Stimulated activated memory B cell treated with anti-CD40 and anti-IgM and Interleukin-4, amounts not matched to agents 10 μg/mL and 1 μg/mL and 100 μg/mL, for 72 hours (primary cell): ENCODE measurements around the gene EOGT.

Experiments used
- ATAC-seq: fragments of 150-1000 bp; cut with Tn5 transposase; 2 replicates; pipeline ENCODE4 v1.10.0; 2021
- H3K27ac Mint-ChIP-seq: one replicate; pipeline ENCODE4 v1.8.0; 2022; ENCODE audit warnings: mild to moderate bottlenecking, mixed read lengths
- H3K27me3 Mint-ChIP-seq: one replicate; pipeline ENCODE4 v1.8.0; 2022; ENCODE audit warnings: mixed read lengths
- H3K36me3 Mint-ChIP-seq: one replicate; pipeline ENCODE4 v1.8.0; 2022; ENCODE audit warnings: mixed read lengths
- H3K4me1 Mint-ChIP-seq: one replicate; pipeline ENCODE4 v1.8.0; 2022; ENCODE audit warnings: mixed read lengths
- H3K4me3 Mint-ChIP-seq: one replicate; pipeline ENCODE4 v1.8.0; 2022; ENCODE audit warnings: mild to moderate bottlenecking, moderate library complexity, mixed read lengths
- H3K9me3 Mint-ChIP-seq: one replicate; pipeline ENCODE4 v1.8.0; 2022; ENCODE audit warnings: mixed read lengths

EOGT gene

DNA sequence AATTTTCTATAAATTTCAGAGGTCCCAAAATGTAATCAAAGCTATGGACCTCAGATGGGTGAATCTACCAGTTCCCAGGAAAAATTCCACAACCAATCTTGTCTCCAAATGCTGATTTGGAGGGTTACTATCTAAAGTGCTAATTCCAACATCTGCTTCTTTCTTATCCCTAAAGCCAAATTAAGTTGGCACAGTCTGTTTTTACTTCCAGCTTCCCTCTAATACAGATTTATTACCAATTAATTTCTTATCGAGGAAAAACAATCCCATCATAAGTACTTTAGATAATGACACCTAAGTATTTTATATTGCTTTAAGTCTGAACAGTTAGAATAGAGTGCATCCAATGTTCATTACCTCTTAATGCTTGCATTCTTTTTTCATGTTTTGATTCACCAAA lies 68.3 kb downstream of the EOGT start:
- Mint-ChIP-seq H3K36me3 (no peaks in the 10 kb centered on the region), H3K27me3 (peaks cover 27% of the 10 kb centered on the region), H3K4me3 (no peak overlapping the region), H3K9me3 (no peaks in the 10 kb centered on the region), H3K4me1 (no peaks in the 10 kb centered on the region), H3K27ac (no peak overlapping the region)
- no peak for ATAC-seq

DNA sequence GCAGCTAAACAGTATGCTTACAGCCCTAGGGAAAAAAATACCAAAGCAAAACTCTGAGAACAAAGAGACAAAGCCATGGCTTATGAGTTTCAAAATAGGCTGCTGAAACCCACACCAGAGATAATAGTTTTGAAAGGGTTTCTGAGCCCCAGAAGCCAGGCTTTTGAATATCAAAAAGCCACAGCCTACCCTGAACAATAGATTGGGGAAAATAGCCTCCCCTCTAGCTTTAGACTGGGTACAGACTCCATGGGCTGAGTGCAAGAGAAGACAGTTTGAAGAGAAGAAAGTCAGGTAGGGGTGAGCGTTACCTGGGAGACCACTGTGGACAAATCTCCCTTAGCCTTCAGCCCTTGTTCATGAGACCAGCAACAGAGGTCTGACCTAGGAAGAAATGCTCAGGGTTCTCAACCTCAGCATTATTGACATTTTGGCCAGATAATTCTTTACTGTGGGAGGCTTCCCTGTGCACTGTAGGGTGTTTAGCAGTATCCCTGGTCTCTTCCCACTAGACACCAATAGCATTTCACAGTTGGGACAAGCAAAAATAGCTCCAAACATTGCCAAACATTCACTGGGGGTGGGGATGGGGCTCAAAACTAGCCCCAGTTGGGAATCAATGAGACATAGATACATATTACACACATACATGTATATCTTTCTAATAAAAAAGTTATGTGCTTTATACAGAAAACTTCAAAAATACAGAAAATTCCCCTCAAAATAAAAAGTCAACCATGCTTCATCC lies 69.6 kb downstream of the EOGT start:
- Mint-ChIP-seq H3K4me1 (no peaks in the 10 kb centered on the region), H3K36me3 (no peaks in the 10 kb centered on the region), H3K9me3 (no peaks in the 10 kb centered on the region), H3K27me3 (peaks cover 27% of the 10 kb centered on the region), H3K27ac (no peak overlapping the region), H3K4me3 (no peak overlapping the region)
- ATAC-seq = peak; percentile 31

DNA sequence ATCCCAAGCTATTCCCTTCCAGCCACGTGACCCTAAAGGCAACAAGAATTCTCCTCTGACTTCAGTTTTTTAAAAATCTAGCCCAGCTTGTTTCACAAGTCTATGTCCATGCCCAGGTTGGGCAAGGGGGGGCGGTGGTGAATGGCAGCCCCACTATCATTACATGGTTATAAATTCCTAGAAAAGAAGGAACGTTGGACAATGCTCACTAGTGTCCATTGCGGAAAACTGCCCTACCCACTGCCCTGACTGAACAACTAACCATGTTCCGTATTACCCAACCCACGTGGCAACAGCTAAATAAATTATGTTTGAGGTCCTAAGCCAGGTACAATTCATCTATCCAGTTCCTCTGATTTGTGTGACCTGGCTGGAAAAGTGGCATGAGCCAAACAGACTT lies 72.4 kb downstream of the EOGT start:
- H3K36me3 Mint-ChIP-seq = no peaks in the 10 kb centered on the region
- H3K4me1 Mint-ChIP-seq = no peaks in the 10 kb centered on the region
- H3K9me3 Mint-ChIP-seq = no peaks in the 10 kb centered on the region
- H3K27ac Mint-ChIP-seq = no peak overlapping the region
- peaks cover 18% of the 10 kb centered on the region for H3K27me3 Mint-ChIP-seq
- no peak for ATAC-seq
- no peak overlapping the region for H3K4me3 Mint-ChIP-seq

DNA sequence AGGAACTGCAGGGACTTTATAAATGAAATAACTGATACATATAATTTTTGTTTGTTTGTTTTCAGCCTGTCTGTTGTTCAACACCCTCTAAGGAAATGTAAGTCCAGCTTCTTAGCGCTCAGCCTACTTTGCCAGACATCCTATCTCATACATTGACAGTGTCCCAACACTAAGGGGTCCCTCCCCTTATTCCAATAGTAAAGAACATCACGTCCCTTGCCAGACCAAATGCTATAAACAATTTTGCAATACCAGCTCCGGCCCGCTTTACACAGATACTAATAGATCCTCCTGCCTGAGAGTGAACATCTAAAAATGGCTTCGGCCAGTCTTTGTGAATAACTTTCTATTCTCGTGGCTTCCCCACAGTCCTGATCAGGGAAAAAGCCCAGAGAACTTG lies 76.6 kb downstream of the EOGT start:
- Mint-ChIP-seq H3K4me1 (no peaks in the 10 kb centered on the region), H3K36me3 (no peaks in the 10 kb centered on the region), H3K9me3 (no peaks in the 10 kb centered on the region), H3K27me3 (peaks cover 43% of the 10 kb centered on the region), H3K27ac (no peak overlapping the region), H3K4me3 (no peak overlapping the region)
- no peak for ATAC-seq

DNA sequence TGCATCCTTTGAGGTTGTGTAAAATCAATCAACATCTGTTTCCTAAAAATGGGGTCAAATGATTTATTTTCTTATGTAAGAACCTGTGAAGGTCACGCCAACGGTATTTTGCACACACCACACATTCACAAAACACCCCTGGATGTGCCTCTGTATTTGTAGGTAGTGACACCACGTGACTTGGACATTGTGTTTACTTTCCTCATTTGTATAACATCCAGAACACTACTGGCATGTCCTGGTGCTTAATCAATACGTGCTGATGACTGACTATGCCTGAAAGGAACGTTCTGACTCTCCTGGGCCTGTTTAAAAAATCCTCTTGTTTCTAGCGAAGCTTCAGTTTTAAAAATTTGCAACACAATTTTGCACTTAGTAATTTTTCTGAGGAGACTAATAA lies 77.7 kb downstream of the EOGT start:
- H3K4me1 Mint-ChIP-seq = no peaks in the 10 kb centered on the region
- no peak overlapping the region for H3K27ac Mint-ChIP-seq
- H3K36me3 Mint-ChIP-seq = no peaks in the 10 kb centered on the region
- no peaks in the 10 kb centered on the region for H3K9me3 Mint-ChIP-seq
- no peak for ATAC-seq
- H3K4me3 Mint-ChIP-seq = no peak overlapping the region
- peaks cover 43% of the 10 kb centered on the region for H3K27me3 Mint-ChIP-seq

DNA sequence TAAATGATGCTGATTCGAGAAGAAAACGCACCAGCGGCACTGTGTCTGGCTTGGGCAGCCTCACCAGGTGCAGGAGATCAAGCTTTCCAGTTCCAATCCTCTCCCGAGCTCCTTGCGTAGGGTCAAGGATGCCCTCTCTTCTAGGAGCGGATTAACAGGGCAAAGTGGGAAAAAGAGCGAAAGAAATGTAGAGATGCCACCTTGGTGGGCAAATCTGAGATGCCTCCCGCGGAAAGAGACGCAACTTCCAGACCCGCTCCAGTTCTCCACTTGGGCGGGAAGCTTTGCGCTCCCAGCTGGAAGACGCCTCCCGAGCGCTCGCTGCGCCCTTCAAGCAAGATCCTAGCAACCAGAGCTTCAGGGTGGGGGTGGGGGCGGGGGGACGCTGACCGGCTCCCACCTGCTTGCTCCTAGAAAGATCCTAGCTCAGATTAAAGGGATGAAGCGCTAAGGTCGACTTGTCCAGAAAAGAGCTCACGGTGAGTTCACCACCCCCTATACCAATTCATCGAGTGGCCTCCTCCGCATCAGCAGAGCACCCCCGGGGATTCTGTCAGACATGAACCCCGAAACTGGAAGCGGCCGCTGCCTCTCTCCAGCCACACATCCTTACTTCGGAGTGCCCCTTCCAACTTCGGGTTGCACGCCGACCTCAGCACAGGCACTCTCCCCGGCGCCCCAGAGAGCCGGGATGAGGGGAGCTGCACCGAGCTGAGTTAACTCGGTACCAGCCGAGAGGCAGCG lies 81.9 kb downstream of the EOGT start:
- ATAC-seq = no peak
- Mint-ChIP-seq H3K4me3 (no peak overlapping the region), H3K27me3 (peaks cover 81% of the 10 kb centered on the region), H3K36me3 (no peaks in the 10 kb centered on the region), H3K4me1 (no peaks in the 10 kb centered on the region), H3K27ac (no peak overlapping the region), H3K9me3 (no peaks in the 10 kb centered on the region)
